Measurements from ENCODE around the gene DOCK2. TPM values are rescaled to one million over a fixed set of nuclear protein-coding genes. Genes with fewer than 3 reads are reported as not detected.

The DOCK2 gene
- total RNA-seq, 1 experiment from 2014 or later = not detected

DNA sequence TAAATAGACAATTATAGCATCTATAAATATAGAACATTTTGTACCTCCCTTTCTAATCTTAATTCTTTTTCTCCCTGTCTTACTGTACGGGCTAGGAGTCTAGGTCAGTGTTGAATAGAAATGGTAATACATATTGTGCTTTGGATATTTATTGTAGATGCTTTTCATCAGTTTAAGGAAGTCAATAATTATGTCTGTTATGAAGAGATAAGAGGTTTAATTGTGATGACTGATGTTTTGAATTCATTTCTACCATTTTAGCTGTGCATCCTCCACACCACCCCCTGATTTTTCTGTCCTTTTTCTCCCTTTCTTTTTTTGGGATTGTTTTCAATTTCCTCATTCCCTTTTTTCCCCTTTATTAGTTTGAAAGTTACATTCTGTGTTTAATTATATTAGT, 95.8 kb downstream of the DOCK2 start:
- Mint-ChIP-seq H3K4me3 (ENCODE audit: low read depth, unreplicated experiment) (no peak overlapping the region), H3K4me1 (ENCODE audit: low read depth, unreplicated experiment) (no peaks in the 10 kb centered on the region), H3K27me3 (ENCODE audit: unreplicated experiment) (peaks cover 64% of the 10 kb centered on the region), H3K36me3 (ENCODE audit: insufficient read depth, unreplicated experiment) (no peaks in the 10 kb centered on the region), H3K27ac (ENCODE audit: unreplicated experiment) (no peak overlapping the region), H3K9me3 (ENCODE audit: low read depth, unreplicated experiment) (peaks cover 6% of the 10 kb centered on the region)
- DNase-seq = no peak
- TF ChIP-seq, protein P1, sequence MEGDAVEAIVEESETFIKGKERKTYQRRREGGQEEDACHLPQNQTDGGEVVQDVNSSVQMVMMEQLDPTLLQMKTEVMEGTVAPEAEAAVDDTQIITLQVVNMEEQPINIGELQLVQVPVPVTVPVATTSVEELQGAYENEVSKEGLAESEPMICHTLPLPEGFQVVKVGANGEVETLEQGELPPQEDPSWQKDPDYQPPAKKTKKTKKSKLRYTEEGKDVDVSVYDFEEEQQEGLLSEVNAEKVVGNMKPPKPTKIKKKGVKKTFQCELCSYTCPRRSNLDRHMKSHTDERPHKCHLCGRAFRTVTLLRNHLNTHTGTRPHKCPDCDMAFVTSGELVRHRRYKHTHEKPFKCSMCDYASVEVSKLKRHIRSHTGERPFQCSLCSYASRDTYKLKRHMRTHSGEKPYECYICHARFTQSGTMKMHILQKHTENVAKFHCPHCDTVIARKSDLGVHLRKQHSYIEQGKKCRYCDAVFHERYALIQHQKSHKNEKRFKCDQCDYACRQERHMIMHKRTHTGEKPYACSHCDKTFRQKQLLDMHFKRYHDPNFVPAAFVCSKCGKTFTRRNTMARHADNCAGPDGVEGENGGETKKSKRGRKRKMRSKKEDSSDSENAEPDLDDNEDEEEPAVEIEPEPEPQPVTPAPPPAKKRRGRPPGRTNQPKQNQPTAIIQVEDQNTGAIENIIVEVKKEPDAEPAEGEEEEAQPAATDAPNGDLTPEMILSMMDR (IDR thresholded peaks at IDR 0.05; ENCODE audit: unreplicated experiment) = no peak
- BruUV-seq (replicated peaks) = no TSS peak
- intact Hi-C loops (cut with micrococcal nuclease; ENCODE audit: unreplicated experiment) = no loop called here
- CTCF ChIA-PET = interaction anchor here (0.6 kb wide), 1 partner anchor 27 kb away, joined by 3 read pairs; no protein-coding TSS in a partner anchor

DNA sequence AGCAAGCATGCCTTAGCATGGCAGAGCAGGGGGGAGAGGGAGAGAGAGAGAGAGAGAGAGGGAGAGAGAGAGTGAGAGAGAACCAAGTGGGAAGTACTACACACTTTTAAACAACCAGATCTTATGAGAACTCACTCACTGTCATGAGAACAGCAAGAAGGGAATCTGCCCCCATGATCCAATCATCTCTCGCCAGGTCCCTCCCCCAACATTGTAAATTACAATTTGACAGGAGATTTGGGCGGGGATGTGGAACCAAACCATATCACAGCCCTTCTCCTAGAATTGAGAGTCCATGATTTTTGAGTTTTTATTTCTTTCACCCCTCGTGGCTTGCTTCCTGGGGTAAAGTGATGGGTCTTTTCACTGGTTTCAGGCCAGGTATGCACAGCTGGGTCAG, 98.8 kb downstream of the DOCK2 start:
- DNase-seq = no peak
- peaks cover 6% of the 10 kb centered on the region for H3K9me3 Mint-ChIP-seq (ENCODE audit: low read depth, unreplicated experiment)
- no peaks in the 10 kb centered on the region for H3K4me1 Mint-ChIP-seq (ENCODE audit: low read depth, unreplicated experiment)
- H3K36me3 Mint-ChIP-seq (ENCODE audit: insufficient read depth, unreplicated experiment) = no peaks in the 10 kb centered on the region
- CTCF ChIA-PET = no interaction called here
- intact Hi-C loops (cut with micrococcal nuclease; ENCODE audit: unreplicated experiment) = no loop called here
- no peak overlapping the region for H3K4me3 Mint-ChIP-seq (ENCODE audit: low read depth, unreplicated experiment)
- H3K27ac Mint-ChIP-seq (ENCODE audit: unreplicated experiment) = no peak overlapping the region
- BruUV-seq (replicated peaks) = no TSS peak
- peaks cover 56% of the 10 kb centered on the region for H3K27me3 Mint-ChIP-seq (ENCODE audit: unreplicated experiment)
- TF ChIP-seq, protein P1 (IDR thresholded peaks at IDR 0.05; ENCODE audit: unreplicated experiment) = no peak

DNA sequence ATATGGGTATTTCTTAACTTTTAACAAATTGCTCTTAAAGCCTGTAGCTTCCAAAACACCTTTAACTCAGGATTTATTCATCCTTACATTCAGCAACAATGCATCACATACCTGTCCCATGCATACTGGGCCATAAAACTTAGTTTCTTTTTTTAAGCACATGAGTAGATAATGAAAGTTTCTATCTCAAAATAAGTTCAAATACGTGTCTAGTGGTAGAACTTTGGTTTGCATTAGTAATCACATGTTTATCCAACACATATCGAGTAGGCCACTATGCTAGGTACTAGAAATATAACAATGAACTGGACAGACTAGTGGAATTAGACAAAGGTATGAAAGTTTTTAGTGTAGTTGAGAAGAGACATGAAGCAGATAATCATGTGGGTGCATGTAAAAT, 99.6 kb downstream of the DOCK2 start:
- TF ChIP-seq, protein P1 (IDR thresholded peaks at IDR 0.05; ENCODE audit: unreplicated experiment) = no peak
- no peak for DNase-seq
- intact Hi-C loops (cut with micrococcal nuclease; ENCODE audit: unreplicated experiment) = no loop called here
- no peak overlapping the region for H3K27ac Mint-ChIP-seq (ENCODE audit: unreplicated experiment)
- no peaks in the 10 kb centered on the region for H3K36me3 Mint-ChIP-seq (ENCODE audit: insufficient read depth, unreplicated experiment)
- no peak overlapping the region for H3K4me3 Mint-ChIP-seq (ENCODE audit: low read depth, unreplicated experiment)
- BruUV-seq (replicated peaks) = no TSS peak
- CTCF ChIA-PET = no interaction called here
- H3K9me3 Mint-ChIP-seq (ENCODE audit: low read depth, unreplicated experiment) = peaks cover 6% of the 10 kb centered on the region
- H3K4me1 Mint-ChIP-seq (ENCODE audit: low read depth, unreplicated experiment) = no peaks in the 10 kb centered on the region
- peaks cover 54% of the 10 kb centered on the region for H3K27me3 Mint-ChIP-seq (ENCODE audit: unreplicated experiment)

DNA sequence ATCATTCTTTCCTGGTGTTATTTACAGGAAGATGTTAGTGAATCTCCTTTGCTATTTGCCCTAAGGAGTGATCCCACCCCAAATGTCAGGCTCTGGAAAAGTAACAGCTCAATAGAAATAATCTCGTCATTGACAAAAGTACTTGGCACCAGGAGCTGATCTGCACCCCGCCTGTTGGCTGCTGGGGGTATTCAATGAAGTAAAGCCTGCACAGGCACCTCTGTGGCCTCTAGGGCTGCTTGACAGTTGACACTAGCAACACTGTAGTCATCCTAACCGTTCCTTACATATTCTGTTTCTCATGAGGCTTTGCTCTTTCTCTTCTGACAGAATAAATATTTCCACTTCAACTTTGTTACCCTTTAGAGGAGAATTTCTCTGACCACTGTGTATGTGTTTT, 103.4 kb downstream of the DOCK2 start:
- no peak for DNase-seq
- CTCF ChIA-PET = no interaction called here
- Mint-ChIP-seq H3K4me3 (ENCODE audit: low read depth, unreplicated experiment) (no peak overlapping the region), H3K27me3 (ENCODE audit: unreplicated experiment) (peaks cover 52% of the 10 kb centered on the region), H3K36me3 (ENCODE audit: insufficient read depth, unreplicated experiment) (no peaks in the 10 kb centered on the region), H3K27ac (ENCODE audit: unreplicated experiment) (no peak overlapping the region), H3K4me1 (ENCODE audit: low read depth, unreplicated experiment) (no peaks in the 10 kb centered on the region), H3K9me3 (ENCODE audit: low read depth, unreplicated experiment) (no peaks in the 10 kb centered on the region)
- intact Hi-C loops (cut with micrococcal nuclease; ENCODE audit: unreplicated experiment) = no loop called here
- TF ChIP-seq, protein P1 (IDR thresholded peaks at IDR 0.05; ENCODE audit: unreplicated experiment) = no peak
- BruUV-seq (replicated peaks) = no TSS peak

Measured in Calu3 (cell line).